HUES48 (cell line): ENCODE data around the gene TYW1.
"Not testable (repeated sequence)": the region's sequence is repeated elsewhere in the genome, so short reads cannot be mapped to it uniquely, and the experiment has no call there.

Experiments used
- H3K27ac ChIP-seq: one replicate; pipeline ENCODE4 v1.7.0; 2013; ENCODE audit warnings: low read depth, low read length, inconsistent platforms
- H3K27me3 ChIP-seq: 2 replicates; pipeline ENCODE4 v1.6.1; 2013; ENCODE audit warnings: mild to moderate bottlenecking, low read length; ENCODE audit not compliant: control insufficient read depth, insufficient read depth
- H3K36me3 ChIP-seq: 2 replicates; pipeline ENCODE4 v1.6.1; 2013; ENCODE audit warnings: low read length; ENCODE audit not compliant: control insufficient read depth, insufficient read depth
- H3K4me1 ChIP-seq: 2 replicates; pipeline ENCODE4 v1.6.1; 2013; ENCODE audit warnings: mild to moderate bottlenecking, low read length; ENCODE audit not compliant: control insufficient read depth, insufficient read depth
- H3K4me3 ChIP-seq: 2 replicates; pipeline ENCODE4 v1.5.1; 2013; ENCODE audit warnings: mild to moderate bottlenecking, low read depth, low read length
- H3K9ac ChIP-seq: 2 replicates; pipeline ENCODE4 v1.6.1; 2013; ENCODE audit warnings: mild to moderate bottlenecking, low read depth, low read length, moderate library complexity
- H3K9me3 ChIP-seq: 2 replicates; pipeline ENCODE4 v1.6.1; 2013; ENCODE audit warnings: low read length; ENCODE audit not compliant: control insufficient read depth, insufficient read depth

The TYW1 gene

GRCh38 chr7:67100038-67100437, 103.4 kb downstream of the TYW1 start:
- not testable (repeated sequence) for H3K36me3 ChIP-seq, H3K27ac ChIP-seq, H3K4me1 ChIP-seq, H3K27me3 ChIP-seq, H3K4me3 ChIP-seq, H3K9ac ChIP-seq, H3K9me3 ChIP-seq

GRCh38 chr7:67100956-67101361, 104.3 kb downstream of the TYW1 start:
- H3K4me3 ChIP-seq, result no peak overlapping the region
- no peaks in the 10 kb centered on the region for H3K9me3 ChIP-seq
- no peak overlapping the region for H3K9ac ChIP-seq
- H3K27ac ChIP-seq, result no peak overlapping the region
- H3K27me3 ChIP-seq, result no peaks in the 10 kb centered on the region
- H3K36me3 ChIP-seq, result peaks cover 5% of the 10 kb centered on the region; the same call in 1 of the 2 replicates
- 0 out of 2 replicates have a peak, but pooled peaks cover 3% of the 10 kb centered on the region for H3K4me1 ChIP-seq

GRCh38 chr7:67104937-67105336, 108.3 kb downstream of the TYW1 start:
- not testable (repeated sequence) for H3K9me3 ChIP-seq

DNA sequence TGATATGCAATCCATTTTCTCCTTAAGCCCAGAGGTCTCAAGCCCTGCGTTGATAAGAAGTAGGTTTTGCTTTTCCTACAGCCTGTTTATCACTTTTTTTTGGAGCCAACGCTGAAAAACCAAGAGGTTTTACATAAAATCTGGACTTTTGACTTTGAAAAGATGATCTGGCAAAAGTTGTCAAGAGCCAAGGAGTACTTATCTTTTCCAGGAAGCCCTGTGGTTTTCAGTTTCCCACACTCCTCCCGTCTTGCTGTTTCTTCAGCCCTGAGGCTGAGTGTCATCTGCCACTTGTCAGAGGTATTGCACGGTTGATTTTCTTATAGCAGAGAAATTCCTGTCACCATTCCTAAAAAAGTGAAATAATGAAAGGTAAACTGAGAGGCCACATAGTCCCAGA, 108.7 kb downstream of the TYW1 start:
- H3K27ac ChIP-seq, result no peak overlapping the region
- no peak overlapping the region for H3K9ac ChIP-seq
- peaks cover 5% of the 10 kb centered on the region; the same call in 1 of the 2 replicates for H3K36me3 ChIP-seq
- H3K9me3 ChIP-seq, result no peaks in the 10 kb centered on the region
- H3K4me3 ChIP-seq, result no peak overlapping the region
- 0 out of 2 replicates have a peak, but pooled peaks cover 3% of the 10 kb centered on the region for H3K4me1 ChIP-seq
- no peaks in the 10 kb centered on the region for H3K27me3 ChIP-seq

More at GRCh38 chr7:67104937-67105336, 108.3 kb downstream of the TYW1 start:
- H3K4me3 ChIP-seq, H3K27ac ChIP-seq, H3K4me1 ChIP-seq, H3K9ac ChIP-seq, H3K36me3 ChIP-seq, H3K27me3 ChIP-seq: not testable (repeated sequence)

DNA sequence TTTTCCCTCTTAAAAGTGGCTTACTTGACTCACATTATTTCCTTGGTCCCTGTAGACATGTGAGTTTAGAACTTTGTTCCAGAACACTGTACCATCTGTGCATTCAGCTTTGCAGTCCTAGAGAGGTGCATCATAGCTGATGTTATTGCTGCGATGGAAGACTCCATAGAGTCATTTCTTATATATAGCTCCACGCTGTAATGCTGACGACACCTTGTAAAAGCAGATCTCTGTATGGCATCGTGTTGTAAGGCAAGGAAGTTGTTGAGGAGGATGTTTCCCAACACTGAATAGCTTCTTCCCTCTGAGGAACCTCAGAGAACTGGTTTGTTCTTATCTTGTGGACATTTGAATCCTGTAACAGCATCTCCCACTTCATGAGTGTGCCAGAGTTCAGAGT, 109.6 kb downstream of the TYW1 start:
- not testable (repeated sequence) for H3K9ac ChIP-seq, H3K27me3 ChIP-seq, H3K9me3 ChIP-seq, H3K4me1 ChIP-seq, H3K27ac ChIP-seq, H3K36me3 ChIP-seq, H3K4me3 ChIP-seq

GRCh38 chr7:67111342-67111741, 114.7 kb downstream of the TYW1 start:
- H3K27ac ChIP-seq, H3K27me3 ChIP-seq, H3K9me3 ChIP-seq, H3K4me3 ChIP-seq, H3K36me3 ChIP-seq, H3K9ac ChIP-seq, H3K4me1 ChIP-seq: not testable (repeated sequence)

DNA sequence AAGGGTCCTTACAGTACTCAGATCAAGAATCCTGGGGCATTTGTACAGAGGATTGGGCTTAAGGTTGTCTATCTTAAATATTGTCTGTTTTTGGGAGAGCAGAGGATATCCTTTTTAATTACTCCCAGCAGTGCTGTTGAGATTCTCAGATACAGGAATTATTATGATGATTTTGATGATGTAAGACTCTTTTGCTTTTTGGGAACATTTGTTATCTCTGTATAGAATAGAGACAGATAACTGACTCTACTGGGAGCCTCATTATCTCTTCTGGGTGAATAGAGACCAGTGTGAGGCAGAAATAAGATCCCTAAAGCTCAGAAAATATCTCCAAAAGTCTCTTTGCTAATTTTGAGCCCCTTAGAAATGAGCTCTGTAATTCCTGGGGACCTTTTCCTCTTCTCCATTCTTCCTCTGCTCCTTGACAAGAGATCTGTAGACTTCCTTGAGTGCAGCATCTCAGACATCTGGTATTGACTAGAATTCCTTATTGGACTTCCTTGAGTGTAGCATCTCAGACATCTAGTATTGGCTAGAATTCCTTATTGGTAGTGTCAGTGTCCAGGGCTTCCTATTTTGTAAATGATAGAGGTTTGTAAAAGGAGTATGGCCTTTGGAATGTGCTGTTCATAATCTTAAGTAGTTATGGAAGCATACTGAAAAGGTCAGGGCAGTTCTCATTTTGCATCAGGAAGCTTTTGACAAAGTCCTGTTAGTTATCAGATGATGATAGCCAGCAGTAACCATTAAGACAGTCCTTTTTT, 118.0 kb downstream of the TYW1 start:
- H3K27me3 ChIP-seq, H3K4me1 ChIP-seq, H3K27ac ChIP-seq, H3K36me3 ChIP-seq, H3K9me3 ChIP-seq, H3K4me3 ChIP-seq, H3K9ac ChIP-seq: not testable (repeated sequence)

GRCh38 chr7:67120491-67120890, 123.9 kb downstream of the TYW1 start:
- H3K27me3 ChIP-seq, H3K9ac ChIP-seq, H3K9me3 ChIP-seq, H3K36me3 ChIP-seq, H3K4me3 ChIP-seq: not testable (repeated sequence)
- Histone ChIP-seq H3K4me1 (peaks cover 23% of the 10 kb centered on the region; the same call in 1 of the 2 replicates), H3K27ac (peak overlapping the region; percentile 32)

- H3K9me3 ChIP-seq, H3K4me1 ChIP-seq, H3K27me3 ChIP-seq, H3K36me3 ChIP-seq, H3K9ac ChIP-seq, H3K4me3 ChIP-seq, H3K27ac ChIP-seq: not testable (repeated sequence)
Observed at GRCh38 chr7:67128257-67128656, 131.6 kb downstream of the TYW1 start.

GRCh38 chr7:67130766-67131165, 134.1 kb downstream of the TYW1 start:
- not testable (repeated sequence) for H3K27ac ChIP-seq, H3K9ac ChIP-seq, H3K4me3 ChIP-seq, H3K27me3 ChIP-seq, H3K36me3 ChIP-seq, H3K4me1 ChIP-seq, H3K9me3 ChIP-seq

DNA sequence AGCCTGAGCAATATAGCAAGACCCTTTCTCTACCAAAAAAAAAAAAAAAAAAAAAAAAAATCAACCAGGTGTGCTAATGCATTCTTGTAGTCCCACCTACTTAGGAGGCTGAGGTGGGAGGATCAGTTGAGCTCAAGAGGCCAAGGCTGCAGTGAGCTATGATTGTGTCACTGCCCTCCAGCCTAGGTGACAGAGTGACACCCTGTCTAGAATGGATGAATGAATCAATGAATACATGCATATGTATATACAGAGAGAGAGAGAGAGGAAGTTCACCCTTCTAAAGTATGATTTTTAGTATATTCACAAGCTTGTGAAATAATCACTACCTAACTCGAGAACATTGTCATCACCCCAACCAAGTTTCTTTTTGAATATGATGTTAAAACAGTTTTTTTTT, 138.3 kb downstream of the TYW1 start:
- not testable (repeated sequence) for H3K27ac ChIP-seq, H3K4me3 ChIP-seq, H3K27me3 ChIP-seq, H3K9me3 ChIP-seq, H3K4me1 ChIP-seq, H3K36me3 ChIP-seq, H3K9ac ChIP-seq
